Muscle layer of duodenum (tissue), 2 donors: Measurements from ENCODE around the gene SLC37A1.
A peak's percentile ranks its signal among the peaks of the same experiment; 100 is the strongest.

Experiments
- H3K27ac ChIP-seq: one replicate; pipeline ENCODE4 v1.7.0; 2013; ENCODE audit warnings: mild to moderate bottlenecking, low read length
- H3K27me3 ChIP-seq: one replicate; pipeline ENCODE4 v1.7.0; 2013; ENCODE audit warnings: low read depth, mild to moderate bottlenecking, control low read depth, low read length
- H3K36me3 ChIP-seq, 2 donors: one replicate each; pipeline ENCODE4 v1.7.0; 2013; ENCODE audit warnings: low read length in 2 of 2, control low read depth in 1 of 2, mild to moderate bottlenecking in 1 of 2; ENCODE audit not compliant: insufficient read depth in 2 of 2, control insufficient read depth in 1 of 2
- H3K4me1 ChIP-seq, 2 donors: one replicate each; pipeline ENCODE4 v1.7.0; 2013; ENCODE audit warnings: low read length in 2 of 2, mild to moderate bottlenecking in 2 of 2, control low read depth in 1 of 2, moderate library complexity in 1 of 2; ENCODE audit not compliant: insufficient read depth in 2 of 2, control insufficient read depth in 1 of 2
- H3K4me3 ChIP-seq, 2 donors: one replicate each; pipeline ENCODE4 v1.7.0; 2013; ENCODE audit warnings: low read length in 2 of 2, low read depth in 1 of 2, mild to moderate bottlenecking in 1 of 2
- H3K9me3 ChIP-seq, 2 donors: one replicate each; pipeline ENCODE4 v1.7.0; 2013; ENCODE audit warnings: low read length in 2 of 2, control low read depth in 1 of 2, mild to moderate bottlenecking in 1 of 2; ENCODE audit not compliant: control insufficient read depth in 1 of 2
- donor health status: healthy.

The SLC37A1 gene

GRCh38 chr21:42509244-42509643, 4.4 kb upstream of the SLC37A1 start:
- no peaks in the 10 kb centered on the region for H3K27me3 ChIP-seq
- no peak overlapping the region for H3K4me3 ChIP-seq
- no peaks in the 10 kb centered on the region for H3K9me3 ChIP-seq
- H3K4me1 ChIP-seq = peaks cover 0 to 5% of the 10 kb centered on the region in 2 donors
- no peaks in the 10 kb centered on the region for H3K36me3 ChIP-seq
- no peak overlapping the region for H3K27ac ChIP-seq

- no peaks in the 10 kb centered on the region for H3K36me3 ChIP-seq
- H3K27ac ChIP-seq = no peak overlapping the region
- no peaks in the 10 kb centered on the region for H3K27me3 ChIP-seq
- H3K4me1 ChIP-seq = peaks cover 0 to 22% of the 10 kb centered on the region in 2 donors
- no peaks in the 10 kb centered on the region for H3K9me3 ChIP-seq
- H3K4me3 ChIP-seq = no peak overlapping the region
These were observed 1.2 kb upstream of the SLC37A1 start for GRCh38 chr21:42512346-42513034.

GRCh38 chr21:42513985-42514882, 582 bp downstream of the SLC37A1 start:
- H3K36me3 ChIP-seq = peaks cover 0 to 9% of the 10 kb centered on the region in 2 donors
- H3K9me3 ChIP-seq = no peaks in the 10 kb centered on the region
- H3K27ac ChIP-seq = peak overlapping the region; percentile 75
- no peaks in the 10 kb centered on the region for H3K27me3 ChIP-seq
- H3K4me3 ChIP-seq = peak overlapping the region; percentile 67 to 96
- H3K4me1 ChIP-seq = peaks cover 0 to 22% of the 10 kb centered on the region in 2 donors

GRCh38 chr21:42514883-42515228, 1.2 kb downstream of the SLC37A1 start:
- peaks cover 0 to 22% of the 10 kb centered on the region in 2 donors for H3K4me1 ChIP-seq
- no peaks in the 10 kb centered on the region for H3K27me3 ChIP-seq
- H3K27ac ChIP-seq = peak overlapping the region; percentile 75
- no peaks in the 10 kb centered on the region for H3K9me3 ChIP-seq
- peak overlapping the region; percentile 67 to 96 for H3K4me3 ChIP-seq
- H3K36me3 ChIP-seq = peaks cover 0 to 15% of the 10 kb centered on the region in 2 donors

GRCh38 chr21:42515708-42516502, 2.3 kb downstream of the SLC37A1 start:
- peaks cover 2 to 22% of the 10 kb centered on the region in 2 donors for H3K36me3 ChIP-seq
- H3K27me3 ChIP-seq = no peaks in the 10 kb centered on the region
- no peaks in the 10 kb centered on the region for H3K9me3 ChIP-seq
- peak overlapping the region; percentile 75 for H3K27ac ChIP-seq
- H3K4me1 ChIP-seq = peaks cover 0 to 22% of the 10 kb centered on the region in 2 donors
- H3K4me3 ChIP-seq = peak overlapping the region in 1 of 2 donors; percentile 67

- Histone ChIP-seq H3K4me3 (no peak overlapping the region), H3K36me3 (peaks cover 6 to 31% of the 10 kb centered on the region in 2 donors), H3K27ac (no peak overlapping the region), H3K27me3 (no peaks in the 10 kb centered on the region), H3K4me1 (peaks cover 0 to 18% of the 10 kb centered on the region in 2 donors), H3K9me3 (no peaks in the 10 kb centered on the region)
These were observed 4.6 kb downstream of the SLC37A1 start for GRCh38 chr21:42518215-42518614.

GRCh38 chr21:42518626-42519025, 5.0 kb downstream of the SLC37A1 start:
- Histone ChIP-seq H3K4me1 (peaks cover 0 to 17% of the 10 kb centered on the region in 2 donors), H3K4me3 (no peak overlapping the region), H3K9me3 (no peaks in the 10 kb centered on the region), H3K36me3 (peaks cover 6 to 31% of the 10 kb centered on the region in 2 donors), H3K27ac (no peak overlapping the region), H3K27me3 (no peaks in the 10 kb centered on the region)

GRCh38 chr21:42520628-42521253, 7.1 kb downstream of the SLC37A1 start:
- H3K9me3 ChIP-seq = no peaks in the 10 kb centered on the region
- no peak overlapping the region for H3K27ac ChIP-seq
- no peaks in the 10 kb centered on the region for H3K27me3 ChIP-seq
- H3K4me3 ChIP-seq = no peak overlapping the region
- H3K36me3 ChIP-seq = peaks cover 6 to 31% of the 10 kb centered on the region in 2 donors
- H3K4me1 ChIP-seq = peaks cover 11 to 15% of the 10 kb centered on the region in 2 donors

- no peak overlapping the region for H3K27ac ChIP-seq
- peaks cover 13 to 22% of the 10 kb centered on the region in 2 donors for H3K4me1 ChIP-seq
- H3K27me3 ChIP-seq = no peaks in the 10 kb centered on the region
- no peaks in the 10 kb centered on the region for H3K9me3 ChIP-seq
- no peak overlapping the region for H3K4me3 ChIP-seq
- peaks cover 6 to 31% of the 10 kb centered on the region in 2 donors for H3K36me3 ChIP-seq
These were observed 7.7 kb downstream of the SLC37A1 start for GRCh38 chr21:42521384-42521783.

- H3K9me3 ChIP-seq = no peaks in the 10 kb centered on the region
- H3K36me3 ChIP-seq = peaks cover 6 to 31% of the 10 kb centered on the region in 2 donors
- H3K27me3 ChIP-seq = no peaks in the 10 kb centered on the region
- no peak overlapping the region for H3K27ac ChIP-seq
- H3K4me1 ChIP-seq = peaks cover 16 to 26% of the 10 kb centered on the region in 2 donors
- H3K4me3 ChIP-seq = no peak overlapping the region
These were observed 8.2 kb downstream of the SLC37A1 start for GRCh38 chr21:42521805-42522204.
